ENCODE measurements around the gene EMILIN2. TPM values are rescaled to one million over a fixed set of nuclear protein-coding genes. Genes with fewer than 3 reads are reported as not detected.

EMILIN2 gene
- total and polyA plus RNA-seq, 2 of the 8 experiments (the other 6 are each of a cell fraction or from before 2014, with no cell fraction given) = 6.0 to 7.5 TPM

- H2AK5ac ChIP-seq (ENCODE audit: low read depth, low read length) = no peak overlapping the region
- H3K14ac ChIP-seq (ENCODE audit: insufficient read length) = no peak overlapping the region
- H3K79me1 ChIP-seq (ENCODE audit: low read depth, low read length) = no peaks in the 10 kb centered on the region; the same call in 1 of the 2 replicates
- no peaks in the 10 kb centered on the region for H3K27me3 ChIP-seq (replicated peaks in 1 of 4; ENCODE audit: control insufficient read depth in 3 of 4, extremely low read depth in 1 of 4, insufficient read depth in 3 of 4, low read length in 3 of 4)
- no peak overlapping the region for H2BK15ac ChIP-seq (ENCODE audit: low read length)
- peaks cover 0 to 27% of the 10 kb centered on the region in 2 experiments; a peak in 2 of 4 replicates for H3K79me2 ChIP-seq (ENCODE audit: control insufficient read depth in 1 of 2, insufficient read depth in 2 of 2, low read length in 2 of 2)
- no peak overlapping the region for H4K8ac ChIP-seq (ENCODE audit: extremely low read depth, insufficient read depth, low read length)
- no peak overlapping the region for H3K56ac ChIP-seq (replicated peaks; ENCODE audit: insufficient read length, low read depth, low read length)
- H3K23me2 ChIP-seq (ENCODE audit: low read depth, low read length) = no peaks in the 10 kb centered on the region
- CTCF ChIA-PET (ENCODE audit: partially characterized antibody) = interaction anchor here (0.8 to 1.2 kb wide), 2 partner anchors 15 to 148 kb away, joined by 3 to 4 read pairs; no protein-coding TSS in a partner anchor
- DNase-seq (ENCODE audit: low read depth in 1 of 2, low spot score in 2 of 2) = no peak
- H2BK5ac ChIP-seq (ENCODE audit: low read depth, low read length) = no peak overlapping the region
- H3K27ac ChIP-seq (ENCODE audit: low read depth, low read length) = no peak overlapping the region
- peaks cover 0 to 9% (median 4%) of the 10 kb centered on the region in 4 experiments; a peak in 5 of 7 replicates for H3K4me1 ChIP-seq (replicated peaks in 1 of 4; ENCODE audit: control insufficient read depth in 3 of 4, insufficient read depth in 4 of 4, low read length in 3 of 4)
- no peak overlapping the region for H3K23ac ChIP-seq (ENCODE audit: insufficient read length)
- POLR2A ChIA-PET (ENCODE audit: partially characterized antibody) = no interaction called here
- WGBS, 2 experiments (ENCODE audit: extremely low coverage in 1 of 2, insufficient coverage in 1 of 2, insufficient read length in 1 of 2, insufficient replicate concordance in 2 of 2, low coverage in 1 of 2, low lambda C conversion rate in 2 of 2, missing lambda C conversion rate in 1 of 2) = 92% methylated on average over 8 of the region's 8 CpGs; no CpG with 5 or more reads in 1 of the 2 experiments
- H4K5ac ChIP-seq (ENCODE audit: insufficient read length, low read depth, low read length) = no peak overlapping the region
- no peaks in the 10 kb centered on the region for H3K36me3 ChIP-seq (ENCODE audit: control insufficient read depth in 2 of 4, insufficient read depth in 4 of 4, low read length in 3 of 4)
- no peak overlapping the region for H3K4me2 ChIP-seq (ENCODE audit: insufficient read depth in 1 of 2, low read depth in 2 of 2, low read length in 2 of 2)
- H2AFZ ChIP-seq (ENCODE audit: low read length) = no peak overlapping the region
- H3K9me3 ChIP-seq (ENCODE audit: insufficient read depth in 2 of 2, low read depth in 1 of 2, low read length in 1 of 2) = no peaks in the 10 kb centered on the region
- FAIRE-seq = no peak
- H3K4me3 ChIP-seq (ENCODE audit: extremely low read depth in 1 of 4, insufficient read depth in 2 of 4, low read depth in 3 of 4, low read length in 4 of 4) = no peak overlapping the region
- no peaks in the 10 kb centered on the region for H4K20me1 ChIP-seq (replicated peaks in 1 of 2; ENCODE audit: control insufficient read depth in 1 of 2, insufficient read depth in 2 of 2, low read length in 2 of 2)
- no peak overlapping the region for H2BK120ac ChIP-seq (replicated peaks; ENCODE audit: low read depth, low read length)
- no peak overlapping the region for H2BK12ac ChIP-seq (ENCODE audit: low read depth, low read length)
- no peak overlapping the region for H4K91ac ChIP-seq (replicated peaks; ENCODE audit: insufficient read length, low read length)
- H2BK20ac ChIP-seq (ENCODE audit: low read length) = no peak overlapping the region
- H3K4ac ChIP-seq (replicated peaks; ENCODE audit: insufficient read length, low read depth, low read length) = no peak overlapping the region
- no peak overlapping the region for H3K9ac ChIP-seq (replicated peaks in 1 of 4; ENCODE audit: extremely low read depth in 1 of 4, low read depth in 3 of 4, low read length in 3 of 4)
- H3K18ac ChIP-seq (ENCODE audit: extremely low read depth, low read length) = no peak overlapping the region
- TF ChIP-seq YY1 (IDR thresholded peaks at IDR 0.05; ENCODE audit: low read depth, low read length) (no peak), TEAD4 (IDR thresholded peaks at IDR 0.05; ENCODE audit: low read depth, low read length) (no peak), TCF12 (IDR thresholded peaks at IDR 0.05; ENCODE audit: low read depth, low read length) (no peak), CTCF (IDR thresholded peaks at IDR 0.05; ENCODE audit: control extremely low read depth in 1 of 3, insufficient read depth in 1 of 3, low read depth in 1 of 3, low read length in 3 of 3) (no peak), SP4 (IDR thresholded peaks at IDR 0.05; ENCODE audit: low read length) (no peak), GTF2F1 (IDR thresholded peaks at IDR 0.05; ENCODE audit: borderline replicate concordance, low read depth, low read length) (no peak), GABPA (IDR thresholded peaks at IDR 0.05; ENCODE audit: borderline replicate concordance, insufficient read depth, low read length) (no peak), EZH2 (IDR thresholded peaks at IDR 0.05; ENCODE audit: low read depth, low read length, severe bottlenecking) (no peak), CTBP2 (IDR thresholded peaks at IDR 0.05; ENCODE audit: borderline replicate concordance, insufficient read depth, insufficient read length, low read length) (no peak), MAFK (IDR thresholded peaks at IDR 0.05; ENCODE audit: low read depth, low read length) (no peak), SIRT6 (IDR thresholded peaks at IDR 0.05; ENCODE audit: low read length) (no peak)
Measured at GRCh38 chr18:2964361-2965010, 117.7 kb downstream of the EMILIN2 start.
